Stimulated activated naive CD4-positive, alpha-beta T cell (primary cell): Measurements from ENCODE around the gene NOL11.
A peak's percentile ranks its signal among the peaks of the same experiment; 100 is the strongest.
"Not testable (repeated sequence)": the region's sequence is repeated elsewhere in the genome, so short reads cannot be mapped to it uniquely, and the experiment has no call there.

ENCODE experiments used
- DNase-seq, 6 experiments: peaks; one replicate each; lab custom pipeline; 2025; lab: John Stamatoyannopoulos, UW

NOL11 gene

GRCh38 chr17:67717624-67718324, at the start of gene NOL11:
TSS of gene NOL11 (plus strand) at chr17:67717936. CDS start at chr17:67717948, 12 bp downstream.
- peak; percentile 98 to 99 (median 99) for DNase-seq

DNA sequence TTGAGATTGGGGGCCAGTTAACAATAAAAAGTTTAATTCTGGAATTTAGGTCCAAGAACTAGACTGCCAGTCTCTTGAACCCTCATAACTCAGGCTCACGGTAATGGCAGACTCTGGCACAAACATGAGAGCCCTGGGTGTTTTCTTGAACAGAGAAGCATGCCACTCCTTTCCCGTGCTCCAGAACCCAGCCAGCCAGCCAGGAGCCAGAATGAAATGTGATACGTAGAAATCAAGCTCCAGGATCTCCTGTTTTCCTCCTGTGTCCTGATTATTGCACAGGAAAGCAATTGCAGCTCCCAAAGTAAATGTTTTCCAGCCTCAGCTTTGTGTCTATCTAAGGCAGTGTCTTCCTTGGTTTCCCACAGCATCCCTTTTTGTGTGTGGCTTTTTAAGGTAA, 46.2 kb upstream of the NOL11 start:
- DNase-seq: no peak

GRCh38 chr17:67672592-67673335, 45.0 kb upstream of the NOL11 start:
- no peak for DNase-seq

GRCh38 chr17:67675481-67675880, 42.3 kb upstream of the NOL11 start:
- no peak for DNase-seq

DNA sequence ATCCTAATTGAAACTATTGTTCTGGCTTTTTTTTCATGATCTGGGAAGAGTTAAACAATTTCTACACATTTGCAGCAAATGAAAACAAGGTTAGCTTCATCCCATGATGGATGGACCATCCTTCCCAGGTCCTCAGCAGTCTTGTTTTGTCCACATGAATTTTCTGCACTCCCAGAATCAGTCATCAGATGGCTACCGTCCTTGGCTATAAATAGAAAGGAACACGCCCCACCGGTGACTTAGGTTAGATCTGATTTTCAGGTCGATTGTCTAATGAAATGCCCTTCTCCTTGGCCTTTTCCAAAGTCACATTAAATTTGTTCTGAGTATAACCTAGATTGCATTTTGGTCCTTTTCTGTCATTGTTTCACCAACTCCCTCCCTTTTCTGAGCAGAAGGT, 41.4 kb upstream of the NOL11 start:
- DNase-seq: no peak

GRCh38 chr17:67678414-67678813, 39.3 kb upstream of the NOL11 start:
- no peak for DNase-seq

- DNase-seq: no peak
Measured at GRCh38 chr17:67679225-67679624, 38.5 kb upstream of the NOL11 start.

DNA sequence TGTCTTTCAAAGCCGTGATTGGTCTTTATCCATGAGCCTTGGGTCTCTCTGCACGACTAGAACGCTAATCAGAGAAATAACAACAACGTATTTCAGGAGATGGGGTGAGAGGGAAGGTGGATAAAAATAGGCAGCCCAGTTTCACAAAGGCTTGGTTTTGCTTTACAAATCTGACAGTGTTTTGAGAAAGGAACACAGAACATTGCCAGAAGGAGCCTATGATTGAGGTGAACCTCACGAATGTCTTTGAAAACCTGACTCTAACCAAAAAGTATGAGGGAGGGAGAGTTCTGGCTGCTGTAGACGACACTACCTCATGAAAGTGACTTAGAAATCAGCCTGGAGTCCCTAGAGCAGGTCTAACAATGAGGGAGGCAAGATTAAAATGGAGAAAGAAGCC, 38.0 kb upstream of the NOL11 start:
- no peak for DNase-seq

GRCh38 chr17:67680445-67681224, 37.1 kb upstream of the NOL11 start:
- DNase-seq: no peak

DNA sequence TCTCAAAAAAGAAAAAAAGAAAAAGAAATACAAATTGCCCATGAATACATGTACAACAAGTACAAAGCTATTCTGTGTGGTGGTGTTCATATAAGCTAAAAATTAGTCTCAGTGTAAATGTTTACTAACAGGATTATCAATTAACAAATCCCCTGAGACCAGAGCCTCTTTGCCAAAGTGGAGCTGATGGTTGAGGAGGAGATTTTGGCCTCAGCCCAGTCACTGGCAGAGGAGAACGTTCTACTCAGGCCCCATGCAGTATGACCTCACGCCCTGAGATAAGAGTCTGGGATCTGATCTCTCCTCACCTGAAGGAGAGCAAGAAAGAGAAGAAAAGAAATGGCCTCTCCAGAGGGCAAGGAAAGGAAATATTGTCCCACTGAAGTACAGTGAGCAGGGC, 35.5 kb upstream of the NOL11 start:
- no peak for DNase-seq

- DNase-seq: no peak
Measured at GRCh38 chr17:67685351-67685750, 32.4 kb upstream of the NOL11 start.

DNA sequence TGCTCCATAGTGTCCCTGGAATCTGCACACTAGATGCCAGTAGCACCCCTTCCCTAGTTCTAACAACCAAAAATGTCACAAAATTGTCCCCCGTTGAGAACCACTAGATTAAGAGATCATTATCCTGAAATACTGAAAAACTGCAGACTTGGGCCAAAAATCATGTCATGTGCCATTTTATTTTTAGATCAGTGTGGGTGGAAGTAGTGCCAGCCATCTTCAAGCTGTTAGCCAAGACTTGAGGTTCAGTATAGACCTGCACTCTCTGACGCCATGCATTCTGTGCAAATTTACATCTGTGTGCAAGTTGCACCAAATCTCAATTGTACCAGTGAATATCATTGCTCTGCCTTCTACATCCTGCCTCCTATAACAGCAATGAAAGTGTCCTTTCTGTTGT, 31.5 kb upstream of the NOL11 start:
- no peak for DNase-seq

- DNase-seq: no peak
Measured at GRCh38 chr17:67687511-67687910, 30.2 kb upstream of the NOL11 start.

DNA sequence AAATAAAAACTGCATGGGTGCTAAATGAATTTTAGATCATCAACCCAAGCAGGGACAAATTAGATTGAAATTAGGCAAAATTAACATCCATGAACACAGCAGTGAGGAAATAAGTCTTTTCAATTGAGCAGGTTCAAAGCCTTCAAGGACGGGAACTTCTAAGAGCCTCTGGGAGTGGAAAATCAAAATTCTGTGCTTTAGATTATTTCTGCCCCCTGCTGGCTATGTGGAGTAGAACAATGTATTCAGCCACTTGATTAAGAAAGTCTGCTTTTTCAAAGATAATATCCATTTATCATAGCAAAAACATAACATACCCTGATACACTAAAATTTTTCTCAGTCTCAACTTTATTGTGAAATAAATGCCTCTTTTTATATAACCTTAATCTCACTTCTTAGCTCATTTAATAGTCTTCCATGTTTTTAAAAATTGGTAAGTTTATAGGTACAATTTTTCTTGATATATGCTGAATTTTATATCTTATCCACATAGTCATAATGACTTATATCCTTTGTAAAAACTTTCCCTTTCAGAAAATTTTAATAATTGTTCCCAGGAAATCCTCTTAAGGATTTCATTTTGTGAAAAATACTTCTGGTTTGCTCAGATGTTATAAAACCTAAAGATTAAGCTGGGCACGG, 28.1 kb upstream of the NOL11 start:
- DNase-seq: peak in 5 of 6 experiments; percentile 11 to 66 (median 34)

DNA sequence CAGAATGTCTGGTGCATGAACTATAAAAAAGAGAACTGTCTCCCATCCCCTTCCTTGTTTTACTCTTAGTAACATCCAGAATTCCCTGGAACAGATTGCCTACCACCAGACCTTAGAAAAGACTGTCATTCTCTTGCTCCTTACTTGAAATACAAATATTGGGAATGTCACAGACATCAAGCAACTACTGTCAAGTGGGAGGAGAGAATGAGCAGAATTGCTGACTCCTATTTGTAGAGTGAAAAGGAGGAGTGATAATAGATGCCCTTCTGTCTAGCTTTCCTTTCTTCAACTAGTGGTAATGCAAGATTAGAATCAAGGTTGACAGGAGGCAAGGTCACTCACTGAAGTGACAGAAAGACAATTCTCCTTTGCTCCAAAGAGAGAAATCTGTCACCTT, 23.9 kb upstream of the NOL11 start:
- no peak for DNase-seq

- DNase-seq: no peak
Measured at GRCh38 chr17:67696347-67696746, 21.4 kb upstream of the NOL11 start.

- no peak for DNase-seq
Measured at GRCh38 chr17:67696853-67697498, 20.8 kb upstream of the NOL11 start.

GRCh38 chr17:67700037-67700724, 17.6 kb upstream of the NOL11 start:
- no peak for DNase-seq

DNA sequence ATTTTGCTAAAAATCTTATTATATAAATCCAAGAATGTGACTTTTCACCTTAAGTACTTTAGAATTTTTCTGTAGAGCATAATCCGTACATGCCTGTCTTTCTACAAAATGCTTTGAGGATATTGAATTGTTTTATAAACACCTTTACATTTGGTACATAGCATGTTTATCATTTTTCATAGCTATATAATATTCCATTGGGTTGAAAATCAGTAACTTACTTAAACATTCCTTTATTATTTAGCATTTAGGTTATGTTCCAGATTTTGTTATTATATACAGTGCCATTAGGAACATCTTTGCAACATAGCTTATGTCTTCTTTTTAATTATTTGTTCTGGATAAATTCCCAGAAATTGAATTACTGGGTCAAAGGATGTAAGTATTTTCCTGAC, 17.0 kb upstream of the NOL11 start:
- DNase-seq: no peak

- not testable (repeated sequence) for DNase-seq
Measured at GRCh38 chr17:67702861-67703260, 14.9 kb upstream of the NOL11 start.

- DNase-seq: no peak
Measured at GRCh38 chr17:67707442-67707841, 10.3 kb upstream of the NOL11 start.
